OCI-LY7 (cell line): Measurements from ENCODE around the gene TTC7B. TPM values are rescaled to one million over a fixed set of nuclear protein-coding genes. Genes with fewer than 3 reads are reported as not detected.

Experiments used
- BruUV-seq: library from RNA; stranded (reverse); fragments of 400-500 nt; replicated peaks from 2 replicates; lab custom pipeline; 2021; lab: Mats Ljungman, UMichigan
- CTCF ChIA-PET: fragments of 300-600 bp; sonication (Branson Sonifier 250); formaldehyde crosslinking; loops from one replicate; lab custom pipeline; 2022; ENCODE audit warnings: antibody characterized with exemption; ENCODE audit not compliant: unreplicated experiment; lab: Charles Lee
- POLR2A ChIA-PET: fragments of 300-600 bp; sonication (Branson Sonifier 250); formaldehyde crosslinking; loops from one replicate; lab custom pipeline; 2022; ENCODE audit warnings: antibody characterized with exemption; lab: Charles Lee
- DNase-seq: peaks from one replicate; pipeline ENCODE4 v3.0.0-alpha.2; 2015; ENCODE audit warnings: low spot score
- H2AFZ ChIP-seq: fragments of 200-600 bp; sonication (generic), shearing (Covaris generic); 2 replicates; pipeline ENCODE4 v1.6.1; 2014; ENCODE audit warnings: mild to moderate bottlenecking, antibody characterized with exemption, low read length, moderate library complexity
- H3K27ac ChIP-seq: fragments of 200-600 bp; sonication (generic); 2 replicates; pipeline ENCODE4 v1.5.1; 2014; ENCODE audit warnings: mixed run types, low read depth, mild to moderate bottlenecking, moderate library complexity, low read length, inconsistent platforms; ENCODE audit not compliant: poor library complexity, severe bottlenecking
- H3K36me3 ChIP-seq: fragments of 200-600 bp; sonication (generic); 2 replicates; pipeline ENCODE4 v1.6.1; 2014; ENCODE audit warnings: mild to moderate bottlenecking, antibody characterized with exemption, low read length, moderate library complexity, mixed read lengths; ENCODE audit not compliant: insufficient read depth
- H3K4me1 ChIP-seq: fragments of 200-600 bp; sonication (generic); 2 replicates; pipeline ENCODE4 v1.5.1; 2014; ENCODE audit warnings: mild to moderate bottlenecking, low read length; ENCODE audit not compliant: insufficient read depth, poor library complexity, severe bottlenecking
- H3K4me2 ChIP-seq: fragments of 200-600 bp; sonication (generic); 2 replicates; pipeline ENCODE4 v1.6.1; 2014; ENCODE audit warnings: mild to moderate bottlenecking, low read length
- H3K4me3 ChIP-seq: fragments of 200-600 bp; sonication (generic); 2 replicates; pipeline ENCODE4 v1.5.1; 2014; ENCODE audit warnings: mild to moderate bottlenecking, low read depth, low read length; ENCODE audit not compliant: poor library complexity, severe bottlenecking
- H3K79me2 ChIP-seq: fragments of 200-600 bp; sonication (generic); 2 replicates; pipeline ENCODE4 v1.6.1; 2016; ENCODE audit warnings: low read depth, mild to moderate bottlenecking, low read length, moderate library complexity, mixed read lengths; ENCODE audit not compliant: insufficient read depth
- H3K9me2 ChIP-seq: fragments of 200-600 bp; sonication (generic); 2 replicates; pipeline ENCODE4 v1.6.1; 2016; ENCODE audit warnings: mild to moderate bottlenecking, low read length, mixed read lengths; ENCODE audit not compliant: insufficient read depth
- H3K9me3 ChIP-seq: fragments of 200-600 bp; sonication (generic); 2 replicates; pipeline ENCODE4 v1.6.1; 2014; ENCODE audit warnings: mild to moderate bottlenecking, mixed run types, low read length, mixed read lengths
- H4K20me1 ChIP-seq: fragments of 200-600 bp; sonication (generic); 2 replicates; pipeline ENCODE4 v1.6.1; 2014; ENCODE audit warnings: mild to moderate bottlenecking, antibody characterized with exemption, low read length, moderate library complexity, mixed read lengths; ENCODE audit not compliant: insufficient read depth
- EZH2phosphoT487 ChIP-seq: fragments of 200-600 bp; sonication (generic); IDR thresholded peaks from 2 replicates; pipeline ENCODE4 v1.6.1; 2018; ENCODE audit warnings: low read depth, borderline replicate concordance, mild to moderate bottlenecking, mixed run types, antibody characterized with exemption, low read length, moderate library complexity, mixed read lengths
- intact Hi-C: fragments of 100-400 bp; cut with micrococcal nuclease; formaldehyde crosslinking; loops from one replicate; pipeline ENCODE4 v1.10.0; 2022; ENCODE audit not compliant: unreplicated experiment
- total RNA-seq, 2 experiments: library from RNA; depleted of rRNA in 1 of 2; stranded (reverse); fragments of >200 nt in 1 of 2; shearing (Covaris generic) in 1 of 2; gene quantifications; 2 replicates each; pipeline ENCODE4 v1.2.3, GENCODE V29; 2014 to 2022
- TF ChIP-seq, protein P1 (sequence below): fragments of 200-600 bp; sonication (generic); conservative IDR thresholded peaks from 2 replicates; pipeline ENCODE4 v1.5.1; 2014; ENCODE audit warnings: mild to moderate bottlenecking, antibody characterized with exemption, low read length, moderate library complexity, mixed read lengths

The TTC7B gene
- total RNA-seq, 2 experiments from 2014 or later, result 0.19 to 0.51 TPM

DNA sequence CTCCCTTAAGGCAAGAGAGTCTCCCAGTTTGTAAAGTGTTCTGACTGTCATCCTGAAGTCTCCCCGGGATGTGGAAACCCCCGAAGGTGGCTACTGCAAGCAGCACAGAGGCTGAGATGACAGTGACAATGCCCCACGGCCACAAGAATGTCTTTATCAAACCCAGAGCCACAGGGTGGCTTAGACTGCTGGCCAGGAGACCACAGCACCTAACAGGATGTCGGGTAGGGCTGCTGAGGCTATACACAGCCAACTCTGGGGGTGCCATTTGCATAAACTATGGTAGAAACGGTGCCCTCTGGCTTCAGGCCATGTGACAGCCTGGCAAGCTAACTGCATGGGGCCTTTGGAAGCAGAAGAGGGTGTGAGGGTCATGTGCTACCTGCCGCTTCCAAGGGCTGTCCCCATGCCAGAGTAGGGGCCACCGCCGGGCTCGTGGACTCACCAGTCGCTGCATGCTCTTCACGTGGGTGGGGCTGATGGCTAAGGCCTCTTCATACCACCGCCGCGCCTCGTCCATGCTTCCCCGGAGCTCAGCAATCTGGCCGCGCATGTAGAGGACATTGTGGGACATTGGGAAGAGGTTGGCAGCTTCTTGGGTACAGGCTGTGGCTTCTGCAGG, 238.5 kb downstream of the TTC7B start:
- H3K4me2 ChIP-seq, result no peak overlapping the region
- no peak overlapping the region for H2AFZ ChIP-seq
- no TSS peak for BruUV-seq
- H3K4me3 ChIP-seq, result no peak overlapping the region
- no peaks in the 10 kb centered on the region for H3K4me1 ChIP-seq
- no peaks in the 10 kb centered on the region for H3K9me2 ChIP-seq
- H3K79me2 ChIP-seq, result no peaks in the 10 kb centered on the region
- ChIA-PET CTCF (no interaction called here), POLR2A (no interaction called here)
- no peaks in the 10 kb centered on the region for H4K20me1 ChIP-seq
- DNase-seq, result no peak
- TF ChIP-seq EZH2phosphoT487, result no peak
- TF ChIP-seq, protein P1, sequence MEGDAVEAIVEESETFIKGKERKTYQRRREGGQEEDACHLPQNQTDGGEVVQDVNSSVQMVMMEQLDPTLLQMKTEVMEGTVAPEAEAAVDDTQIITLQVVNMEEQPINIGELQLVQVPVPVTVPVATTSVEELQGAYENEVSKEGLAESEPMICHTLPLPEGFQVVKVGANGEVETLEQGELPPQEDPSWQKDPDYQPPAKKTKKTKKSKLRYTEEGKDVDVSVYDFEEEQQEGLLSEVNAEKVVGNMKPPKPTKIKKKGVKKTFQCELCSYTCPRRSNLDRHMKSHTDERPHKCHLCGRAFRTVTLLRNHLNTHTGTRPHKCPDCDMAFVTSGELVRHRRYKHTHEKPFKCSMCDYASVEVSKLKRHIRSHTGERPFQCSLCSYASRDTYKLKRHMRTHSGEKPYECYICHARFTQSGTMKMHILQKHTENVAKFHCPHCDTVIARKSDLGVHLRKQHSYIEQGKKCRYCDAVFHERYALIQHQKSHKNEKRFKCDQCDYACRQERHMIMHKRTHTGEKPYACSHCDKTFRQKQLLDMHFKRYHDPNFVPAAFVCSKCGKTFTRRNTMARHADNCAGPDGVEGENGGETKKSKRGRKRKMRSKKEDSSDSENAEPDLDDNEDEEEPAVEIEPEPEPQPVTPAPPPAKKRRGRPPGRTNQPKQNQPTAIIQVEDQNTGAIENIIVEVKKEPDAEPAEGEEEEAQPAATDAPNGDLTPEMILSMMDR, result no peak
- intact Hi-C loops, result no loop called here
- H3K9me3 ChIP-seq, result no peaks in the 10 kb centered on the region
- no peaks in the 10 kb centered on the region for H3K36me3 ChIP-seq
- H3K27ac ChIP-seq, result no peak overlapping the region

DNA sequence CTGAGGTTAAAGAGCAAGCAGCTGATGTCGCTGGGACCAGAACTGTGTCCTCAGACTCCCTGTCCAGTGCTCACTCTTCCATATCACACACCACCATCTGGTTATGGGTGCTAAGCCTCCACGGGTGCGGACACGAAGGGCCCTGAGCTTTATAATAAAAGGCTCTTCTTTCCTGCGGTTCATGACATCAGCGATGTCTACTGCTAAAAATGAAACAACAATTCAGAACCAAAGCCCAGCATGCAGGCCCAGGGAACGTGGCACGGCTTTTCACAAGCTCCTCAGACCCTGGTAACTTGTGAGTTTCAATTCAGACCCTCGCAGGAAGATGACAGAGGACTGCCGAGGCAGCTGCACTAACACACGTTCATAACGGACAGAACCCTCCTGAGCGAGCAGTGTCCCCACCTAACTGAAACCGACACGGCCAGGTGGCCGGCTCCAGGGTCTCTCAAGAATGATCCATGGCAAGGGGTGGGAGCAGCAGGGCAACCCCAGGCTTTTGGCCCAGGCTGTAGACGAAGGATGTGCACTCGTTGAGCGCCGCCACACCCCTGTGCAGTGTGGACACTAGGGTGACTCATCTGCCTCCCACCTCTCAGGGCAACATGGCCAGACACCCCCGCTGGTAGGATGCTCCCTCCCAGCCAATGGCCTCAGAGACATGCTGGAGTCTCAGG, 239.1 kb downstream of the TTC7B start:
- Histone ChIP-seq H3K36me3 (no peaks in the 10 kb centered on the region), H3K4me2 (no peak overlapping the region), H3K9me2 (no peaks in the 10 kb centered on the region), H2AFZ (no peak overlapping the region), H3K4me3 (no peak overlapping the region), H3K4me1 (no peaks in the 10 kb centered on the region), H3K79me2 (no peaks in the 10 kb centered on the region), H4K20me1 (no peaks in the 10 kb centered on the region), H3K9me3 (no peaks in the 10 kb centered on the region), H3K27ac (no peak overlapping the region)
- ChIA-PET POLR2A (no interaction called here), CTCF (no interaction called here)
- no peak for DNase-seq
- no TSS peak for BruUV-seq
- intact Hi-C loops, result no loop called here
- TF ChIP-seq EZH2phosphoT487, result no peak
- TF ChIP-seq, protein P1, result no peak

DNA sequence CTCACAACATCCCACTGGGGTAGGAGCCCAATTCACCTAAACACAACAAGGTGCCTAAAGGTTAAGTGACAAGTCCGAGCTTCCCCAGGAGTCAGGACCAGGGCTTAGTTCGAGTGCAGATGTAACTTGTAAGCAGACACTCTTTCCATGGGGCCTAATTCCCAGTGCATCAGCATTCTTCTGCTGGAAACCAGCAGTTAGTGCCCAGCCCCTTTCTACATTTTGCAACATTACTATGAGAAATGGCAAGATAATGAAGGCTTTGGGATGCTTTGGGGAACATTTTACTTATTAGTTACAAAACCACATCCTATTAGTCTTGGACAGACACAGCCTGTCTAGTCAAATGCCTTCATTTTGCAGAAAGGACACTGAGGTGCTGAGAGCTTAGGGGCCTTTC, 239.6 kb downstream of the TTC7B start:
- POLR2A ChIA-PET, result interaction anchor here (0.7 kb wide), 1 partner anchor 558 kb away, joined by 3 read pairs; no protein-coding TSS in a partner anchor

More for the DNA sequence above, 239.6 kb downstream of the TTC7B start:
- H3K9me3 ChIP-seq, result no peaks in the 10 kb centered on the region
- H3K36me3 ChIP-seq, result no peaks in the 10 kb centered on the region
- no peaks in the 10 kb centered on the region for H3K4me1 ChIP-seq
- TF ChIP-seq, protein P1, result no peak
- no peak for TF ChIP-seq EZH2phosphoT487
- CTCF ChIA-PET, result no interaction called here
- H3K4me3 ChIP-seq, result no peak overlapping the region
- no peaks in the 10 kb centered on the region for H3K79me2 ChIP-seq
- H3K9me2 ChIP-seq, result no peaks in the 10 kb centered on the region
- no peaks in the 10 kb centered on the region for H4K20me1 ChIP-seq
- DNase-seq, result no peak
- no peak overlapping the region for H2AFZ ChIP-seq
- intact Hi-C loops, result no loop called here
- no TSS peak for BruUV-seq
- H3K4me2 ChIP-seq, result no peak overlapping the region
- H3K27ac ChIP-seq, result no peak overlapping the region
